ENCODE measurements around the gene SEC11C.
"Not testable (repeated sequence)": the region's sequence is repeated elsewhere in the genome, so short reads cannot be mapped to it uniquely, and the experiment has no call there.

SEC11C gene

GRCh38 chr18:59139615-59140301, at the start of gene SEC11C:
TSS of gene SEC11C (plus strand) at chr18:59139884. CDS start at chr18:59139949, 65 bp downstream.
- peak; percentile 98 for DNase-seq

- no peak for DNase-seq
Measured at GRCh38 chr18:59090966-59091603, 48.6 kb upstream of the SEC11C start.

- no peak for DNase-seq
Measured at GRCh38 chr18:59093668-59094067, 46.0 kb upstream of the SEC11C start.

GRCh38 chr18:59094569-59094968, 45.1 kb upstream of the SEC11C start:
- no peak for DNase-seq

GRCh38 chr18:59096098-59096789, 43.4 kb upstream of the SEC11C start:
- no peak for DNase-seq

GRCh38 chr18:59101830-59102414, 37.8 kb upstream of the SEC11C start:
- DNase-seq, result no peak

GRCh38 chr18:59109375-59109774, 30.3 kb upstream of the SEC11C start:
- no peak for DNase-seq

- DNase-seq, result no peak
Measured at GRCh38 chr18:59114160-59114559, 25.5 kb upstream of the SEC11C start.

GRCh38 chr18:59123588-59124369, 15.9 kb upstream of the SEC11C start:
- DNase-seq, result no peak

- no peak for DNase-seq
Measured at GRCh38 chr18:59124370-59124704, 15.3 kb upstream of the SEC11C start.

GRCh38 chr18:59127047-59127446, 12.6 kb upstream of the SEC11C start:
- no peak for DNase-seq

- no peak for DNase-seq
Measured at GRCh38 chr18:59129951-59130703, 9.6 kb upstream of the SEC11C start.

GRCh38 chr18:59132810-59133465, 6.7 kb upstream of the SEC11C start:
- DNase-seq, result no peak

- peak; percentile 97 for DNase-seq
Measured at GRCh38 chr18:59139291-59139614, 431 bp upstream of the SEC11C start.

GRCh38 chr18:59140302-59140885, 710 bp downstream of the SEC11C start:
- peak; percentile 41 for DNase-seq

- no peak for DNase-seq
Measured at GRCh38 chr18:59141294-59142068, 1.8 kb downstream of the SEC11C start.

- no peak for DNase-seq
Measured at GRCh38 chr18:59142274-59142673, 2.6 kb downstream of the SEC11C start.

- DNase-seq, result not testable (repeated sequence)
Measured at GRCh38 chr18:59142800-59143416, 3.2 kb downstream of the SEC11C start.

- DNase-seq, result no peak
Measured at GRCh38 chr18:59143441-59143840, 3.8 kb downstream of the SEC11C start.

- DNase-seq, result no peak
Measured at GRCh38 chr18:59144483-59144882, 4.8 kb downstream of the SEC11C start.

Data from hematopoietic multipotent progenitor cell treated with erythropoietin and hydrocortisone succinate and interleukin-3 and kit ligand, for 6 days (in vitro differentiated cells).